Stimulated activated CD8-positive, alpha-beta memory T cell treated with anti-CD3 and anti-CD28 coated beads, Interleukin-15, amount 100 ng/mL, for 1 hour (primary cell): Measurements from ENCODE around the gene HLF.

ENCODE experiments used
- DNase-seq: peaks from one replicate; pipeline ENCODE4 v3.0.0-alpha.2; 2020; ENCODE audit warnings: low read depth

HLF gene

GRCh38 chr17:55354941-55355340 is 90.2 kb downstream of the HLF start:
- no peak for DNase-seq

- peak; percentile 55 for DNase-seq
Observed at GRCh38 chr17:55356434-55357328, 91.9 kb downstream of the HLF start.

- no peak for DNase-seq
Observed at GRCh38 chr17:55360971-55361370, 96.2 kb downstream of the HLF start.

GRCh38 chr17:55363033-55363432 is 98.3 kb downstream of the HLF start:
- DNase-seq, result no peak

- no peak for DNase-seq
Observed at GRCh38 chr17:55366020-55366481, 101.3 kb downstream of the HLF start.

- no peak for DNase-seq
Observed at GRCh38 chr17:55368706-55369105, 103.9 kb downstream of the HLF start.
